A172 (cell line): Measurements from ENCODE around the gene CLK1. TPM values are rescaled to one million over a fixed set of nuclear protein-coding genes. Genes with fewer than 3 reads are reported as not detected.
"Not testable (repeated sequence)": the region's sequence is repeated elsewhere in the genome, so short reads cannot be mapped to it uniquely, and the experiment has no call there.

Experiments
- DNase-seq: peaks from one replicate; pipeline ENCODE4 v3.0.0-alpha.2; 2015; ENCODE audit warnings: low spot score
- total RNA-seq: library from RNA; depleted of rRNA; stranded (reverse); fragments of >200 nt; shearing (Covaris generic); gene quantifications from 2 replicates; pipeline ENCODE4 v1.2.3, GENCODE V29; 2014

Gene CLK1
- total RNA-seq, 1 experiment from 2014 or later = 47.7 TPM

DNA sequence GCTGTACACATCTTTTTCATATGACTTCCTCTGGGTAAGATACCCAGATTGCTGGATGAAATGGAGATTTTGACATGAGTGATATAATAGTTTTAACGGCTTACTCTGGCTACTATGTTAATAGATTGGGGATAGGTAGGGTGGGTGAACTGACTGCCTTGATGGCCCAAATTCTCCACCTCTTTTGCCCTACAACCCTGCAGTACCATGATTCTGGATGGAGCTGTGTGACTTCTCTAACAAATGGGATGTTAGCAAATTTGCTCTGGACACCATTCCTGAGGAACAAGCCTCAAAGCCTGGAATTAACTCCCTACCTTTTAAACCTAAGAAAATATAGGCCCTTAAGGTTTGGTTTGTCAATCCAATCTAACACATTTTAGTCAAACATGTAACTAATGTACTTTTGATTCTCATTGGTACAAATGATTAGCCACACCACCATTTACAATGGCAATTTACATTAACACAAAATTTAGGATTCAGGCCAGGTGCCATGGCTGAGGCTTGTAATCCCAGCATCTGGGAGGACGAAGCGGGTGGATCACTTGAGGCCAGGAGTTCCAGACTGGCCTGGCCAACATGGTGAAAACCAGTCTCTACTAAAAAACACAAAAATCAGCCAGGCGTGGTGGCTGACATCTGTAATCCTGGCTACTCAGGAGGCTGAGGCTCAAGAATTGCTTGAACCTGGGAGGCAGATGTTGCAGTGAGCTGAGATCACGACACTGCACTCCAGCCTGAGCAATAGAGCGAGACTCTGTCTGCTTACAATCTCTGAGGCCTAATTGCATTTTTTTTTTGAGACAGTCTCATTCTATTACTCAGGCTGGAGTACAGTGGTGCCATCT is 12.8 kb downstream of the CLK1 start:
- DNase-seq = no peak

DNA sequence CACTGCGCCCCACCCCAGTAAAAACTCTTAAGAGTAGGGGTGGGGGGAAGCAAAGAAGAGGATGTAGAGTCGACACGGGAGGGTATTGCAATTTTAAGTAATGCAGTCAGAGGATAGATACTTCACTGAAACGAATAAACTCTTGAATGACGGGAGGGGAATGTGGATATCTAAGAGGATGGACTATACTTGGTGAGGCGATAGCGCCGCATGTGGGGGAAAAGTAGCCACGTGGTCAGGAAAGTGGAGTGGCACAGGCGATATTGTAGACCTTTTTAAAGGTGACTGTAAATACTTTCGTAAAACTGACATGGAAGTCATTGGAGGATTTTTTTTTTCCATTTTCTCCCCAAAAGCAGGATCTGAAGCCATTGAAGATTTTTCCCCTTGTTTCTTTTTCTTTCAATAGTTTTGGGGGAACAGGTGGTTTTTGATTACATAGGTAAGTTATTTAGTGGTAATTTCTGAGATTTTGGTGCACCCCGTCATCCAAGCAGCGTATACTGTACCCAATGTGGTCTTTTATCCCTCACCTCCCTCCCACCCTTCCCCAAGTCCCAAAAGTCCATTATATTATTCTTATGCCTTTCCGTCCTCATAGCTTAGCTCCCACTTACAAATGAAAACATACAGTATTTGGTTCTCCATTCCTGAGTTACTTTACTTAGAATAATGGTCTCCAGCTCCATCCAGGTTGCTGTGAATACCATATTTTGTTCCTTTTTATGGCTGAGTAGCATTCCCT is 13.8 kb downstream of the CLK1 start:
- no peak for DNase-seq

- DNase-seq = no peak
Measured at GRCh38 chr2:200847939-200848338, 16.5 kb downstream of the CLK1 start.

DNA sequence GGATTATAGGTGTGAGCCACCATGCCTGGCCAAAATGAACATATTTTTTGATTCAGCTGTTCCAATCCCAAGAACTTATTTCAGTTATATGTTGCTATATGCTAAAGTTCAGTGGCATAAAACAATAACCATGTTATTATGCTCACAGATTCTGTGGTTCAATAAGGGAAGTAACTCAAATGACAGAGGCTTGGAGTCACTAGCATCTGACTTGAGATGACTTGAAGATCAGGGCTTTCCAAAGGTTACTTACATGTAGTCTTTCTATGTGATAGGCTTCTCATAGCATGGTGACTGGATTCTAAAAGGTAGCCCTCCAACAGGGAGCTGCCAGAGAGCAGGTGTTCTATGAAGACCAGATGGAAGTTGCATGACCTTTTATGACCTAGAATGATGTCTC is 17.2 kb downstream of the CLK1 start:
- no peak for DNase-seq

DNA sequence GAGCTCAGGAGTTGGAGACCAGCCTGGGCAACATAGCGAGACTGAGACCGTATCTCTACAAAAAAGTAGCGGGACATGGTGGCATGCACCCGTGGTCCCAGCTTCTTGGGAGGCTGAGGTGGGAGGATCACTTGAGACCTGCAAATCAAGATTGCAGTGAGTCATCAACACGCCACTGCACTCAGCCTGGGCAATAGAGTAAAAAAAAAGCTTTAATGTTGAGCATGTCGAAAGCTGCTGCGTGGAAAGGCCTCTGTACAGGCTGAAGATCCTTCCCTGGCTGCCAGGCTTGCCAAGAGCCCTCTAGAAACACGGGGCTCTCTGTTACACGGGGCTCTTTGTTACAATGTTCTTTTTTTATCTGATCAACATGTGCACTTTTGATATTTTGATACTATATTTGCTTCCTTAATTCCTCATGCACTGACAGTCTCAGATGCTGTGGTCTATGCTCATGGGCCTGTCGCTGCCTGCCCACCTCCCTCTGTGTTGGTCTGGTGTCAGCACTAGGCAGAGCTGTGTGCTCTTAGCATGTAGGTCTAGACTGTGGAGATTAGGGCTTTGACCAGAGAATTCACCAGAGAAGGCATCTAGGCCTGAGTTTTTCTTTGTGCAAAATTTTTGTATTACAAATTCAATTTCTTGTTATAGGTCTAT is 18.7 kb downstream of the CLK1 start:
- no peak for DNase-seq

GRCh38 chr2:200845194-200845593 is 19.3 kb downstream of the CLK1 start:
- no peak for DNase-seq

- no peak for DNase-seq
Measured at GRCh38 chr2:200843993-200844948, 20.2 kb downstream of the CLK1 start.

GRCh38 chr2:200839513-200839912 is 24.9 kb downstream of the CLK1 start:
- no peak for DNase-seq

GRCh38 chr2:200834701-200835100 is 29.8 kb downstream of the CLK1 start:
- DNase-seq = no peak

GRCh38 chr2:200829258-200829655 is 35.2 kb downstream of the CLK1 start:
- DNase-seq = no peak

DNA sequence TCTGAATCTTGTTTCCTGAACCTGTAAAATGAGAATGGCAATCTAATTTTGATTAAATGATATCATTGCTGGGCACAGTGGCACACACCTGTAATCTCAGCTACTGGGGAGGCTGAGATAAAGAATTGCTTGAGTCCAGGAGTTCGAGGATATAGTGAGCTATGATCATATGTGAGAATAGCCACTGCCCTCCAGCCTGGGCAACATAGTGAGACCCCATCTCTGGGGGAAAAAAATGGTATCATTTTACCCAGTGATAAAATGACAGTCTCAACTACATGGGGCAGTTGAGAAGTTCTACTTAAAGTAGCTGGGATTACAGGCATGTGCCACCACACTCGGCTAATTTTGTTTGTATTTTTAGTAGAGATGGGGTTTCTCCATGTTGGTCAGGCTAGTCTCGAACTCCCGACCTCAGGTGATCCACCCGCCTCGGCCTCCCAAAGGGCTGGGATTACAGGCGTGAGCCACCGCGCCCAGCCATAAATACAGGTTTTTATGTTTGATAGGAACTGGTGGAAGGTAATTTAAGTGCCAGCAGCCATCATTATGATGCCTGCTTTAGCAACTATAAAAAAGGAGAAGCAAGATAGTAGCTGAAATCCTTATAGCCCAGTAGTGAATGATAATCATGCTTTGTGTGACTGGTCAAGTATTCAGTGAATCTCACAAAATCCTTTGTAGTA is 35.7 kb downstream of the CLK1 start:
- no peak for DNase-seq

- no peak for DNase-seq
Measured at GRCh38 chr2:200828104-200828503, 36.4 kb downstream of the CLK1 start.

- no peak for DNase-seq
Measured at GRCh38 chr2:200821686-200822245, 42.7 kb downstream of the CLK1 start.

- no peak for DNase-seq
Measured at GRCh38 chr2:200820573-200821234, 43.8 kb downstream of the CLK1 start.

GRCh38 chr2:200818732-200819131 is 45.7 kb downstream of the CLK1 start:
- DNase-seq = not testable (repeated sequence)

DNA sequence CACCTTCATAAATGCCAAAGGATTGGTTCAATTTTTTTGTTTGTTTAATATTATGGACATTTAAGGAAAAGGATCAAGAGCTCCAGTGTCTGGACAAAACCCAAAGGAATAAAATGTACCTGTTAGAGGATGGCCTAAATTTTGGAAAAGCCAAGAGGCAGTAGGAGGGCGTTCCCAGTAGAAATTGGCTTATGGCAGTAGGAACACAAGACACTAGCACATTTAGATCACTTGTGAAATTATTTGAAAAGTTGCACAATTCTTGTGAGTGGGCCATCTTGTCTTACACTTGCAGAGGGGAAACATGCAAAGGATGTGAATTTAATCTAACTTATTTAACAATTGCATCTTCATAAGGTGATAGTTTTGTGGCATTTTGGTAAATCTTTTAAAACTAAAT is 49.5 kb downstream of the CLK1 start:
- no peak for DNase-seq

DNA sequence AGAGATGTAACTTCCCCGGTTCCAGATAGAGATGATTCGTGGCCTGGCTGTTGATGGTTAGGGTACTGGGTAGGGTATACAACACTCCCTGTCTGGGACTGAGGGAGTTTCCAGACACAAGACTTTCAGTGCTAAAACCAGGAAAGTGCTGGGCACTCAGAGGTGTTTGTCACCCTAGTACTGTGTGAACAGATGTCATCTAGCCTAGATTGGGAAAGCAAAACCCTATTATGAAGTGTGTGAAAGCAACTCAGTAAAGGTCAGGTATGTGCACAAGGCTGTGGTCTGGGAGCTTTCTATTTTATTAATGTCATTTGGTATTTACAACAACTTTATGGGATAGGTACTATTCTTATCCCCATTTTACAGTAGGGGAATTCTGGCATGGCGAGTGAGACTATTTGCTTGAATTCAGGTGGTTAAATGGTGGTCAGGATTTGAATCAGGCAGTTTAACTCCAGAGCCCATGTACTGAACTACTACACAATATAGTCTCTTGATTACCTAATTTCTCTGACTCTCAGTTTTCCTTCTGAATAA is 50.1 kb downstream of the CLK1 start:
- DNase-seq = no peak

- peak; percentile 57 for DNase-seq
Measured at GRCh38 chr2:200812122-200813022, 52.1 kb downstream of the CLK1 start.
